H1 (cell line): ENCODE measurements around the gene CREBZF. TPM values are rescaled to one million over a fixed set of nuclear protein-coding genes. Genes with fewer than 3 reads are reported as not detected.

ENCODE experiments used
- CTCF ChIA-PET: fragments of 300-600 bp; sonication (Branson Sonifier 250); formaldehyde crosslinking; loops from one replicate; lab custom pipeline; 2021; ENCODE audit not compliant: partially characterized antibody; lab: Charles Lee
- POLR2A ChIA-PET: fragments of 300-600 bp; sonication (Branson Sonifier 250); formaldehyde crosslinking; loops from one replicate; lab custom pipeline; 2021; ENCODE audit warnings: inconsistent platforms; ENCODE audit not compliant: partially characterized antibody; lab: Charles Lee
- DNase-seq, 2 experiments: peaks; one replicate each; pipeline versions ENCODE4 v3.0.0 to v3.0.0-alpha.2; 2010 to 2022; ENCODE audit warnings: low spot score in 2 of 2, low read depth in 1 of 2, mixed read lengths in 1 of 2
- FAIRE-seq: peaks from 2 replicates; lab custom pipeline; 2011; peaks lifted over from hg19 to GRCh38; lab: Jason Lieb, UNC
- H2AFZ ChIP-seq: 2 replicates; pipeline ENCODE4 v1.8.1; 2012; ENCODE audit warnings: low read length, inconsistent platforms
- H2AK5ac ChIP-seq: 2 replicates; pipeline ENCODE4 v1.6.1; 2013; ENCODE audit warnings: low read depth, low read length
- H2BK120ac ChIP-seq: replicated peaks from 2 replicates; pipeline ENCODE3; 2013; ENCODE audit warnings: low read depth, low read length, inconsistent platforms
- H2BK12ac ChIP-seq: 2 replicates; pipeline ENCODE4 v1.6.1; 2013; ENCODE audit warnings: low read depth, low read length
- H2BK15ac ChIP-seq: 2 replicates; pipeline ENCODE4 v1.6.1; 2013; ENCODE audit warnings: low read length
- H2BK20ac ChIP-seq: 2 replicates; pipeline ENCODE4 v1.6.1; 2013; ENCODE audit warnings: low read length
- H2BK5ac ChIP-seq: 2 replicates; pipeline ENCODE4 v1.6.1; 2013; ENCODE audit warnings: low read depth, low read length
- H3K14ac ChIP-seq: 2 replicates; pipeline ENCODE4 v1.6.1; 2013; ENCODE audit warnings: inconsistent platforms; ENCODE audit not compliant: insufficient read length
- H3K18ac ChIP-seq: 2 replicates; pipeline ENCODE4 v1.6.1; 2013; ENCODE audit warnings: low read length; ENCODE audit errors: extremely low read depth
- H3K23ac ChIP-seq: 2 replicates; pipeline ENCODE4 v1.6.1; 2013; ENCODE audit warnings: inconsistent platforms; ENCODE audit not compliant: insufficient read length
- H3K23me2 ChIP-seq: 2 replicates; pipeline ENCODE4 v1.6.1; 2013; ENCODE audit warnings: low read depth, low read length
- H3K27ac ChIP-seq: 2 replicates; pipeline ENCODE4 v1.6.1; 2011; ENCODE audit warnings: low read depth, low read length, inconsistent platforms
- H3K27me3 ChIP-seq, 4 experiments: replicated peaks in 1 of 4; 1 replicate in 1 of 4; 2 replicates in 3 of 4; pipeline versions ENCODE4 v1.6.1 to v1.8.1; 2011 to 2013; ENCODE audit warnings: low read length in 3 of 4, mild to moderate bottlenecking in 3 of 4, inconsistent platforms in 2 of 4, mixed read lengths in 2 of 4, moderate library complexity in 1 of 4; ENCODE audit not compliant: control insufficient read depth in 3 of 4, insufficient read depth in 3 of 4; ENCODE audit errors: extremely low read depth in 1 of 4
- H3K36me3 ChIP-seq, 4 experiments: 2 replicates each; pipeline versions ENCODE4 v1.6.1 to v1.8.1; 2011 to 2013; ENCODE audit warnings: mild to moderate bottlenecking in 4 of 4, low read length in 3 of 4, moderate library complexity in 2 of 4, control low read depth in 1 of 4, inconsistent platforms in 1 of 4; ENCODE audit not compliant: insufficient read depth in 4 of 4, control insufficient read depth in 2 of 4
- H3K4ac ChIP-seq: replicated peaks from 2 replicates; pipeline ENCODE3; 2013; ENCODE audit warnings: low read length, low read depth, mixed read lengths, inconsistent platforms; ENCODE audit not compliant: insufficient read length
- H3K4me1 ChIP-seq, 4 experiments: replicated peaks in 1 of 4; 1 replicate in 1 of 4; 2 replicates in 3 of 4; pipeline versions ENCODE4 v1.6.1 to v1.8.1; 2011 to 2013; ENCODE audit warnings: low read length in 3 of 4, inconsistent platforms in 2 of 4, mixed read lengths in 1 of 4; ENCODE audit not compliant: insufficient read depth in 4 of 4, control insufficient read depth in 3 of 4
- H3K4me2 ChIP-seq, 2 experiments: 2 replicates each; pipeline versions ENCODE4 v1.6.1 to v1.8.1; 2011 to 2013; ENCODE audit warnings: low read depth in 2 of 2, low read length in 2 of 2, control low read depth in 1 of 2, inconsistent platforms in 1 of 2, mild to moderate bottlenecking in 1 of 2; ENCODE audit not compliant: insufficient read depth in 1 of 2
- H3K4me3 ChIP-seq, 4 experiments: fragments of 200-600, 300-600 bp in 1 of 4; sonication (generic), shearing (Covaris generic), sonication (Bioruptor Twin) in 1 of 4; 2 replicates each; pipeline versions ENCODE4 v1.5.1 to v1.8.1; 2011 to 2016; ENCODE audit warnings: low read length in 4 of 4, low read depth in 3 of 4, control low read depth in 2 of 4, inconsistent platforms in 2 of 4, mild to moderate bottlenecking in 2 of 4, mixed read lengths in 1 of 4, moderate library complexity in 1 of 4; ENCODE audit not compliant: insufficient read depth in 2 of 4; ENCODE audit errors: extremely low read depth in 1 of 4
- H3K56ac ChIP-seq: replicated peaks from 2 replicates; pipeline ENCODE3; 2013; ENCODE audit warnings: low read depth, mild to moderate bottlenecking, mixed read lengths, low read length, inconsistent platforms; ENCODE audit not compliant: insufficient read length
- H3K79me1 ChIP-seq: 2 replicates; pipeline ENCODE4 v1.6.1; 2013; ENCODE audit warnings: low read depth, low read length, control low read depth
- H3K79me2 ChIP-seq, 2 experiments: 2 replicates each; pipeline versions ENCODE4 v1.6.1 to v1.8.1; 2012 to 2013; ENCODE audit warnings: low read length in 2 of 2, mild to moderate bottlenecking in 2 of 2, inconsistent platforms in 1 of 2; ENCODE audit not compliant: insufficient read depth in 2 of 2, control insufficient read depth in 1 of 2
- H3K9ac ChIP-seq, 4 experiments: replicated peaks in 1 of 4; 1 replicate in 1 of 4; 2 replicates in 3 of 4; pipeline versions ENCODE4 v1.6.1 to v1.8.1; 2011 to 2013; ENCODE audit warnings: low read depth in 3 of 4, low read length in 3 of 4, control low read depth in 2 of 4, mild to moderate bottlenecking in 2 of 4, moderate library complexity in 2 of 4, inconsistent platforms in 1 of 4; ENCODE audit errors: extremely low read depth in 1 of 4
- H3K9me3 ChIP-seq, 2 experiments: 2 replicates each; pipeline versions ENCODE4 v1.6.1 to v1.8.1; 2012 to 2013; ENCODE audit warnings: mild to moderate bottlenecking in 2 of 2, moderate library complexity in 2 of 2, control low read depth in 1 of 2, inconsistent platforms in 1 of 2, low read depth in 1 of 2, low read length in 1 of 2, mixed read lengths in 1 of 2; ENCODE audit not compliant: insufficient read depth in 2 of 2
- H4K20me1 ChIP-seq, 2 experiments: replicated peaks in 1 of 2; 2 replicates each; pipeline versions ENCODE3 to v1.8.1; 2011 to 2013; ENCODE audit warnings: inconsistent platforms in 2 of 2, low read length in 2 of 2, mild to moderate bottlenecking in 1 of 2; ENCODE audit not compliant: insufficient read depth in 2 of 2, control insufficient read depth in 1 of 2
- H4K5ac ChIP-seq: 2 replicates; pipeline ENCODE4 v1.6.1; 2013; ENCODE audit warnings: low read length, low read depth, mixed read lengths, inconsistent platforms; ENCODE audit not compliant: insufficient read length
- H4K8ac ChIP-seq: 2 replicates; pipeline ENCODE4 v1.8.0; 2013; ENCODE audit warnings: mild to moderate bottlenecking, moderate library complexity, low read length, inconsistent platforms; ENCODE audit not compliant: insufficient read depth; ENCODE audit errors: extremely low read depth
- H4K91ac ChIP-seq: replicated peaks from 2 replicates; pipeline ENCODE3; 2013; ENCODE audit warnings: low read length, mixed read lengths, inconsistent platforms; ENCODE audit not compliant: insufficient read length
- EZH2 ChIP-seq: fragments of 200-600 bp; sonication (generic); IDR thresholded peaks from 2 replicates; pipeline ENCODE4 v1.7.1; 2012; ENCODE audit warnings: low read depth, mild to moderate bottlenecking, moderate library complexity, low read length, inconsistent platforms; ENCODE audit not compliant: severe bottlenecking
- FOSL1 ChIP-seq: IDR thresholded peaks from 2 replicates; pipeline ENCODE4 v1.6.1; 2011; ENCODE audit warnings: mild to moderate bottlenecking, low read depth, low read length, moderate library complexity; ENCODE audit not compliant: insufficient read depth
- HDAC2 ChIP-seq, 2 experiments: fragments of 300-600 bp in 1 of 2; sonication (generic) in 1 of 2; IDR thresholded peaks; 2 replicates each; pipeline ENCODE4 v1.6.1; 2011 to 2012; ENCODE audit warnings: low read depth in 2 of 2, low read length in 2 of 2, mild to moderate bottlenecking in 2 of 2, moderate library complexity in 2 of 2, borderline replicate concordance in 1 of 2, inconsistent platforms in 1 of 2
- HDAC6 ChIP-seq: IDR thresholded peaks from one replicate; pipeline ENCODE4 v1.7.1; 2012; ENCODE audit warnings: low read depth, mild to moderate bottlenecking, inconsistent platforms, low read length, moderate library complexity
- MAFK ChIP-seq: IDR thresholded peaks from 2 replicates; pipeline ENCODE4 v1.6.1; 2012; ENCODE audit warnings: low read depth, mild to moderate bottlenecking, improper control_type of control experiment, low read length
- NANOG ChIP-seq: IDR thresholded peaks from 2 replicates; pipeline ENCODE4 v1.6.1; 2011; ENCODE audit warnings: low read length, low read depth, mild to moderate bottlenecking, inconsistent platforms; ENCODE audit not compliant: insufficient read depth, poor library complexity, severe bottlenecking
- NRF1 ChIP-seq: IDR thresholded peaks from 2 replicates; pipeline ENCODE4 v1.6.1; 2011; ENCODE audit warnings: mild to moderate bottlenecking, low read depth, low read length, improper control_type of control experiment
- PHF8 ChIP-seq: fragments of 200-600 bp; sonication (generic); conservative IDR thresholded peaks from 2 replicates; pipeline ENCODE4 v1.7.1; 2012; ENCODE audit warnings: low read depth, mild to moderate bottlenecking, inconsistent platforms, low read length, moderate library complexity
- POU5F1 ChIP-seq: IDR thresholded peaks from 2 replicates; pipeline ENCODE4 v1.6.1; 2011; ENCODE audit warnings: low read depth, mild to moderate bottlenecking, low read length, moderate library complexity
- RBBP5 ChIP-seq: IDR thresholded peaks from 2 replicates; pipeline ENCODE4 v1.7.1; 2012; ENCODE audit warnings: low read depth, mild to moderate bottlenecking, inconsistent platforms, low read length, moderate library complexity, borderline replicate concordance
- SP1 ChIP-seq: IDR thresholded peaks from 2 replicates; pipeline ENCODE4 v1.6.1; 2011; ENCODE audit warnings: low read depth, low read length
- SRF ChIP-seq: IDR thresholded peaks from 2 replicates; pipeline ENCODE4 v1.6.1; 2011; ENCODE audit warnings: mild to moderate bottlenecking, low read depth, low read length, moderate library complexity
- WGBS, 2 experiments: shearing (Covaris generic) in 1 of 2; methylation state at CpG; one replicate each; pipeline versions ENCODE4 v1.1.6 to v1.1.7; 2013 to 2015; ENCODE audit warnings: low lambda C conversion rate in 2 of 2, mixed read lengths in 2 of 2, inconsistent platforms in 1 of 2, low coverage in 1 of 2, missing lambda C conversion rate in 1 of 2; ENCODE audit not compliant: insufficient replicate concordance in 2 of 2, insufficient coverage in 1 of 2, insufficient read length in 1 of 2; ENCODE audit errors: extremely low coverage in 1 of 2, missing lambda C conversion rate in 1 of 2; 5-methylcytosine and 5-hydroxymethylcytosine counted together
- polyA plus RNA-seq, 7 experiments: library from polyadenylated mRNA; depleted of rRNA in 3 of 7; stranded (reverse) in 5 of 7; unstranded in 2 of 7; fragments of >200 nt in 5 of 7; fragments of 200-250 nt in 2 of 7; gene quantifications; 1 replicate in 5 of 7; 2 replicates in 1 of 7; 4 replicates in 1 of 7; pipeline versions ENCODE4 v1.2.1 to v1.2.3, GENCODE V29; 2011 to 2013; ENCODE audit warnings: missing spikeins in 2 of 7, mixed read lengths in 2 of 7
- total RNA-seq: library from RNA; stranded (reverse); fragmentation: NEBNext Ultra II Directional; extraction: Animal tissue kit (Norgen Biotek cat#: 25700); gene quantifications from 2 replicates; pipeline ENCODE4 v1.2.1, GENCODE V29; 2021
- TF ChIP-seq, protein P1 (sequence below): IDR thresholded peaks from 2 replicates; pipeline ENCODE4 v1.6.1; 2012; ENCODE audit warnings: inconsistent platforms

The CREBZF gene
- total and polyA plus RNA-seq, 2 of the 8 experiments (the other 6 are each of a cell fraction or from before 2014, with no cell fraction given): 15.4 to 44.9 TPM

DNA sequence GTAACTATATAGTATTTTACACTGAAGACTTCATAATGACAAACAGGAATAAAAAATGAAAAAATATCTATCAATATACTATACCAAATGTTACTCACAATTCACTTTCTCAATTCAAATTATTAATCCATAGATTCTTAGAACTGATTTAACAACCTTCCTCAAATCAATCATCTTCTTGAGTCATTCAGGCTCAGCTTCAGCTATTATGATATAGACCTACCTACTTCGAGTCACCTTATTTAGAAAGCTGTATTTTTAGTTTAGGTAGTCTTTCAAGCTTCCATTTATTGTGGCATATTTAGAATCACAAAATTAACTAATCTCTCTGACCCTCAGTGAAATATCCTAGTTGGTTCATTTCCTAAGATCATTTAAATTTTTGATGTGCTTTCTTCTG is 8.2 kb downstream of the CREBZF start:
- peaks cover under 1 to 50% of the 10 kb centered on the region in 2 experiments; a peak in 3 of 4 replicates for H3K79me2 ChIP-seq
- H4K5ac ChIP-seq: no peak overlapping the region
- ChIA-PET POLR2A (interaction anchor here (1.4 to 9.9 kb wide), 4 partner anchors 8 to 28 kb away, joined by 3 to 105 read pairs (median 6); partner anchors contain the start of genes CREBZF, TMEM126A and TMEM126B), CTCF (no interaction called here)
- H2BK20ac ChIP-seq: no peak overlapping the region
- peaks cover 0 to 63% (median 22%) of the 10 kb centered on the region in 4 experiments; a peak in 5 of 8 replicates for H3K36me3 ChIP-seq
- H3K23me2 ChIP-seq: no peaks in the 10 kb centered on the region
- no peak overlapping the region for H2BK15ac ChIP-seq
- H3K4me3 ChIP-seq: no peak overlapping the region
- no peak overlapping the region for H3K4me2 ChIP-seq
- no peak overlapping the region for H3K9ac ChIP-seq
- WGBS, 2 experiments: 88% methylated on average over 1 of the region's 1 CpG; no CpG with 5 or more reads in 1 of the 2 experiments
- no peak overlapping the region for H3K4ac ChIP-seq
- no peak overlapping the region for H3K18ac ChIP-seq
- no peaks in the 10 kb centered on the region for H3K79me1 ChIP-seq
- no peak overlapping the region for H2BK120ac ChIP-seq
- H4K8ac ChIP-seq: no peak overlapping the region
- peaks cover 0 to under 1% (median 0%) of the 10 kb centered on the region in 4 experiments; a peak in 1 of 7 replicates for H3K4me1 ChIP-seq
- H2BK5ac ChIP-seq: no peak overlapping the region
- H3K27ac ChIP-seq: no peak overlapping the region
- no peak overlapping the region for H3K23ac ChIP-seq
- no peak overlapping the region for H3K56ac ChIP-seq
- no peak overlapping the region for H2AFZ ChIP-seq
- no peak overlapping the region for H2BK12ac ChIP-seq
- H3K27me3 ChIP-seq: peaks cover 0 to 1% (median 0%) of the 10 kb centered on the region in 4 experiments; a peak in 1 of 7 replicates
- H4K91ac ChIP-seq: no peak overlapping the region
- DNase-seq: no peak
- no peak overlapping the region for H3K14ac ChIP-seq
- peaks cover 0 to 2% of the 10 kb centered on the region in 2 experiments for H4K20me1 ChIP-seq
- H2AK5ac ChIP-seq: no peak overlapping the region
- no peak for FAIRE-seq
- no peaks in the 10 kb centered on the region for H3K9me3 ChIP-seq
- TF ChIP-seq EZH2 (no peak), HDAC2 (IDR thresholded peaks at IDR 0.05; ENCODE audit: borderline replicate concordance in 1 of 2, low read depth in 2 of 2, low read length in 2 of 2) (no peak), SP1 (no peak), RBBP5 (no peak), NRF1 (no peak), NANOG (no peak), HDAC6 (no peak), FOSL1 (no peak), PHF8 (no peak), POU5F1 (no peak), MAFK (no peak), SRF (no peak)
- TF ChIP-seq, protein P1, sequence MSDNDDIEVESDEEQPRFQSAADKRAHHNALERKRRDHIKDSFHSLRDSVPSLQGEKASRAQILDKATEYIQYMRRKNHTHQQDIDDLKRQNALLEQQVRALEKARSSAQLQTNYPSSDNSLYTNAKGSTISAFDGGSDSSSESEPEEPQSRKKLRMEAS: no peak
